NCI-H1417 treated with DMSO at 0.1 percent for 48 hours (cell line): ENCODE measurements around the gene NBAS.

Source experiments
- DNase-seq: peaks from one replicate; lab custom pipeline; 2025; lab: John Stamatoyannopoulos, UW

NBAS gene

DNA sequence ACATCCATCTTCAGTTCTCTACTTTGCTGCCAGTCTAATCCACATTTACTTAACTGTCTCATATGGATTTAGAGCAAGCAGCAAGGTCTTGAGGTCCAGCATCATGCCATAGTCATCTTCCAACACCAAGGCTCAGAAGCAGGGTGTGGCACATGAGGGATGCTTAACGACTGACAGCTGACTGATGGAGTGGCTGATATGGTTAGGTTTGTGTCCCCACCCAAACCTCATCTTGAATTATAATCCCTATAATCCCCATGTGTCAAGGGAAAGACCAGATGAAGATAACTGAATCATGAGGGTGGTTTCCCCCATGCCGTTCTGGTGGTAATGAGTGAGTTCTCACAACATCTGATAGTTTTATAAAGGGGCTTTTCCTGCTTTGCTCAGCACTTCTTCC, 257.3 kb downstream of the NBAS start:
- DNase-seq: no peak

DNA sequence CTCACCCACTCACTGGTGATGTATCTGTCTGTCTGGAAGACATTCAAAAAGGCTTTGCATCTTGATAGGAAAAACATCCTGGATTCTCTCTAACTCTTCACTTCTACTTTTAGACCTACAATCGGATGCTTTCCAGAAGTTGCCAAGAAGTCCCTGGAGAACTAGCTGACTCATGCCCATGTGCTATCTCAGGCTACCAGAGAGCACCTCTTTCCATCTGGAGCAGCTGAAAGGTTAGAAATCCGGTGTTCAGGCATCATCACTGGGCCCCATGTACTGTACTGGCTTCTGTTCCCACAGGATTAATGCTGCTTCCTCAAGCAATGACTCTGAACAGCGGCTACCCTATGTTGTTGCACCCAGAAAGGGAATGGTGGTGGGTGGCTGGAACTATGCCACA, 259.0 kb downstream of the NBAS start:
- no peak for DNase-seq

GRCh38 chr2:15300624-15301573, 260.2 kb downstream of the NBAS start:
- DNase-seq: no peak

DNA sequence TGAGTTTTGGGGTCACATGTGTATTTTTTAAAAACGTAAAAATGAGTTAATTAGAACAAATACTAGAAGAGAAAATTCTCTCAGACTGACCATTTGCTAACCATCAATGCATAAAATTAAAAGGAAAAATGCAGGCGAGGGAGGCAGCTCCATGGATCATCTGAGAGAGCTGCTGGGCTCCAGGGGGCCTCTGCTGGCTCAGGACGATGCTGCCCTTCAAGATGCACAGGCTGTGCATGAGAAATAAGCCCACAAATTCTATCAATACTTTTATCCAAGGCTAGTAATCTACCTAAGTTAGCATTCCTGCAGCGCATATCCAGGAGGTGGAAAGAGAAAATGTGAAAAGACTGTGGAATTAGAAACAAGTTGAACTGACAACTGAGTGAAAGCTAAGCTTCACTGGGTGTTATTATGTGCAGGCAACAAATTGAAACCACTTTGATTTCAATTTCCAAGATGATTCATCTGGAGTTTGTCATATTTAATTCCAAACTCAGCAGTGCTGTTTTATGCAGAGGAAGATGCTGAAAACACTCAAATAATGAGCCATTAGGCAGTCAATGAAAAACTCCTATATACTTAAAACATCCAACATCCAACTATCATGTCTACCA, 261.1 kb downstream of the NBAS start:
- no peak for DNase-seq

GRCh38 chr2:15298770-15299169, 262.4 kb downstream of the NBAS start:
- DNase-seq: no peak

- DNase-seq: no peak
Observed at GRCh38 chr2:15293262-15293937, 267.7 kb downstream of the NBAS start.

DNA sequence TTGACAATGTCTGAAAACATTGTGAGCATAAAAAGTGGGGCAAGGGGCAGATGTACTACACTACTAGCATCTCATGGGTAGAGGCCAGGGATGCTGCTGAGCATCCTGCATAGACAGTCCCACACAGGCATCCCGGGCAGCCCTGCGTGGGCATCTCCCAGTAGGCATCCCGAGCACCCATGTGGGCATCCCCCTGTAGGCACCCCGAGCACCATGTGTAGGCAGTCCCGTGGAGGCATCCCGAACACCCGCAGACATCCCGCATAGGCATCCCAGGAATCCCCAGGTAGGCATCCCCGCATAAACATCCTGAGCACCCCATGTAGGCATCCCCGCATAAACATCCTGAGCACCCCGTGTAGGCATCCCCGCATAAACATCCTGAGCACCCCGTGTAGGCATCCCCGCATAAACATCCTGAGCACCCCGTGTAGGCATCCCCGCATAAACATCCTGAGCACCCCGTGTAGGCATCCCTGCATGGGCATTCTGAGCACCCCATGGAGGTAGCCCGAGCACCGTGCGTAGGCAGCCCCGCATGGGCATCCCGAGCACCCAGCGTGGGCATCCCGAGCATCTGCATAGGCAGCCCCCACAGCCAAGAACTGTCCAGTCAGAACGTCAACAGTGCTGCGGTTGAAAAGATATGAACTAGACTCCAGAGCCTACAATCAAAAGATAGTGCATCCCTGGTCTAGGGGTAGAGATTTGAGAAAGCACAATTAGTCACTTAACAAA, 273.5 kb downstream of the NBAS start:
- no peak for DNase-seq

DNA sequence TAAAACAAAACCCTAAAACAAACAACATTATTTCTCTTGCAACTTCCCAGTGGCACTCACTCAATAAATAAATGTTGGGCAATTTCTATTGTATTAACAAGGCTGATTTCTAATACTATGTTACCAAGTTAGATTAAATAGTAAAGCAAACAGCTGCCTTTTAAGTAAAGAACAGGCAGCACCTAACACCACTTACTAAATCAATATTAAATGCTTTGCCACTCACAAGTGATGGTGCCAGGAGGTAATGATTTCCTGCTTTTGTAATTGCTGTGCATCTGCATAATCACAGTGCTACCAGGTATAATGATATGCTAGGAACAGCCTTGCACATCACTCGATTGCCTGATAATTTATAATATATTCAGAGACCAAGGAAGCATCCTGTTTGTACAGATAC, 276.5 kb downstream of the NBAS start:
- DNase-seq: peak; percentile 89

DNA sequence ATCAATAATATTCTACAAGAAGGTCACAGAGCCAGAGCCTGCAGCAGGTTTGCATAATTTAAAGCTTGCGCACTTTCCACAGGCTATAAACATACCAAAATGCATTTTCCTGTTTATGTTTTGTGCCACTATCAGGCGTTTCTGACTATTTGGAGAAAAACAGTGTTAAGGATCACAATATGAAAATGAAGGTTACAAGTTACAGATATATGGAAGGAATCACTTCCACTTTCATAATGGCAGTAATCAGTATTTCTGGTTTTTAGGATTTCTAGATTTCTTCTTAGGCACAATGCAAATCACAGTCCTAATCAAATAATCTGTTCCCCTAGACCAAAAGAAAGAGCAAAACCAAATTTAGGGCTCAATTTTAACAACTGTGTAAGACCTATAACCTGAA, 279.5 kb downstream of the NBAS start:
- no peak for DNase-seq

GRCh38 chr2:15279201-15279876, 281.8 kb downstream of the NBAS start:
- DNase-seq: peak; percentile 4

DNA sequence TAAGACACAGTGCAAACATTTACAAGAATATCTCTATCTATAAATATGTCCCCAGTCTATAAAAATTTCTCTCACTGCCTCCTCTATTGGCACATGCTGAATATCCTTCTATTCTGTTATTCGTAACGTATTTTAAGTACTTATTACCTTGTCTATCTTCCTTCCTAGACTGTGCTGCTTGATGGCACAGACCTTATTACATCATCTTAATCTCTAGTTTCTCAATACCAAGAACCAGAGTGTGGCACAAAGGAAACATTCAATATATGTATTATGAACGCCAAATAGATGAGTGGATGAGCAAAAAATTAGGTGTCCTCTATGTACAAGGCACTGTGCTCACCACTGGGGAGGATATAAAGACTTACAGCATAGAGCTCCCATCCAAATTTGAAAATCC, 282.8 kb downstream of the NBAS start:
- no peak for DNase-seq

GRCh38 chr2:15275346-15275745, 285.8 kb downstream of the NBAS start:
- DNase-seq: no peak

- no peak for DNase-seq
Observed at GRCh38 chr2:15273452-15273851, 287.7 kb downstream of the NBAS start.

DNA sequence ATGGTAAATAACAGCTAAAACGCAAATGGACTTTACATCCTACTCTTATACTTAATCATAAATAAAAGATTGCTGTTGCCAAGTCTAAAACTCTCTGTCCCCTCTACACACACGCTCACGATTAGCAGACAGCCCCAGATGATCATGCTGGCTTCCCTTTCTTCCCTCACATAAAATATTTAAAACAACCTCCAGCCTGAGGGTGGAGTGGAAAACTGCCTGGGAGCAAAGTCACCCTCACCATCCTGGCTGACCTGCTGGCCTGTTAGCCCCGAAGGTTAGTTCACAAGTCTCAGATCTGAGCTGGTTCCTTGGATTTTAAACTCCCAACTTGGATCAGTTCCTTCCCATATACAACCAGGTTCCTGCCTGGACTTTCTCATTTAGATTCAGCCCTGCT, 288.2 kb downstream of the NBAS start:
- no peak for DNase-seq

GRCh38 chr2:15271941-15272542, 289.1 kb downstream of the NBAS start:
- DNase-seq: no peak

GRCh38 chr2:15271276-15271675, 289.9 kb downstream of the NBAS start:
- no peak for DNase-seq

- DNase-seq: no peak
Observed at GRCh38 chr2:15269043-15269442, 292.1 kb downstream of the NBAS start.

GRCh38 chr2:15265889-15266288, 295.2 kb downstream of the NBAS start:
- no peak for DNase-seq

DNA sequence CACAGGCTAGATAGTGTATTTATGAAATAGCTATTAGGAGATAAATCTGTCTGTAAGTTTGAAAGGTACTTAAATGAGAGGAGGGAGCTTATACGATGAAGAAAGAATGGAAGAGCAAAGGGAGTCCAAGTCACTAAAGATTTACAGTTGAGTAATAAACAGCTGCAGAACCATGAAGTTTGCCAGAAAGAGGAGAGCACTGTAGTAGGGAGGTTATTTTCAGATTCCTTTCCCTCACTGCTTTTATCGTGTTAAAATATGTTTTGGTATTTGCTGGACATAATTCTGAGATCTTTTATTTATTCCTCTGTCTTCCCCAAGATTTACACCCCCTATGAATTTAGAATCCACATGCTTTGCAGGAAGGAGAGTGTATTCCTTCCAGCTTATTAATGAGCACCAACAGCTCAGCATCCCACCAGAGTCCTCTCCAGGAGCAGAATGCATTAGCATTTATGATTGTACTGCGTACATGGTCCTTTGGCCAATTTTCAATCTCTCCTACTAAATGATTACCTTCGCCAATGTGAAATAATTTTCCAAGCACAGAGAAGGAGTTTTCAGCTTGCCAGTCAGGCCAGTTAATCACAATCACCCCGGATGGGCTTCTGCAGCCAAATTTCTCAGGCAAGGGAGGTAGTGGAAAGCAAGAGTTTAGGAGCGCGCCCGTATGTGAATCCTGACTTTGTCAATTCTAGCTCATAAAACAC, 297.0 kb downstream of the NBAS start:
- DNase-seq: no peak

- no peak for DNase-seq
Observed at GRCh38 chr2:15262792-15263191, 298.3 kb downstream of the NBAS start.

DNA sequence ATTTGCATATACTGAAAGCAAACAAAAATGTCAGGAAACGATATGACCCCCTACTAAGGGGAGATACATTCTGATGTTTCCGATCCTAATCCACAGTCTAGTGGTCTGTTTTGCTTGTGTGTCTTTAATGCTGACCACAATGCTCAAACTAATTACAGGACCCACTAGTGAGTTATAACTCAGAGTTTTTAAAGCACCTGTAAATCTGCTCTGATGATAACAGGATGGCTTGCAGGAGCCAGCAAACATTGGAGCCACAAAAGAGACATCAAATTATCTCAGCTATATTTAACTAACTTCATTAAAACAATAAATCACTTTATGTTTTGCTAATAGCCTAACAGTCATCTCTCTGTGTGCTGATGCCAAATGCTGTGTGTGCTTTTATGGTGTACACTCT, 300.3 kb downstream of the NBAS start:
- peak; percentile 65 for DNase-seq
